HEK293 (cell line): ENCODE data around the gene SARS2.

Experiments
- CTCF ChIA-PET: fragments of 350-600 bp; formaldehyde crosslinking; extraction: SDS; loops from one replicate; lab custom pipeline; 2021; ENCODE audit warnings: antibody characterized with exemption; lab: Yijun Ruan, JAX
- POLR2A ChIA-PET: fragments of 300-600 bp; formaldehyde crosslinking; extraction: SDS; loops from one replicate; lab custom pipeline; 2020; ENCODE audit warnings: antibody characterized with exemption, inconsistent platforms; lab: Yijun Ruan, JAX
- H3K27ac ChIP-seq: fragments of 200-500 bp; sonication (Bioruptor generic); 2 replicates; pipeline ENCODE4 v1.5.1; 2014; ENCODE audit warnings: low read depth, low read length, control low read depth, inconsistent platforms; ENCODE audit errors: extremely low read depth
- H3K36me3 ChIP-seq, 2 experiments: fragments of 200-500 bp in 1 of 2; sonication (Bioruptor generic) in 1 of 2; 1 replicate in 1 of 2; 2 replicates in 1 of 2; pipeline ENCODE4 v1.5.1; 2014 to 2017; ENCODE audit warnings: inconsistent platforms in 2 of 2, low read length in 2 of 2; ENCODE audit not compliant: control insufficient read depth in 2 of 2, insufficient read depth in 1 of 2
- H3K4me1 ChIP-seq: fragments of 200-500 bp; sonication (Bioruptor generic); 2 replicates; pipeline ENCODE4 v1.5.1; 2014; ENCODE audit warnings: mild to moderate bottlenecking, low read length, inconsistent platforms; ENCODE audit not compliant: control insufficient read depth, insufficient read depth
- H3K4me3 ChIP-seq: 2 replicates; pipeline ENCODE4 v1.5.1; 2011; ENCODE audit warnings: low read depth, mild to moderate bottlenecking, control low read depth, low read length, moderate library complexity
- H3K9me3 ChIP-seq: fragments of 200-500 bp; sonication (Bioruptor generic); 2 replicates; pipeline ENCODE4 v1.5.1; 2014; ENCODE audit warnings: low read depth, low read length, inconsistent platforms; ENCODE audit not compliant: control insufficient read depth, insufficient read depth
- BCL11B ChIP-seq: fragments of 450-650 bp; formaldehyde crosslinking; IDR thresholded peaks from 2 replicates; pipeline ENCODE4 v1.5.1; 2016; ENCODE audit warnings: low read depth, missing biosample characterization, missing genetic modification characterization
- KLF10 ChIP-seq: fragments of 450-650 bp; IDR thresholded peaks from 2 replicates; pipeline ENCODE4 v1.5.1; 2018; ENCODE audit warnings: missing biosample characterization, mild to moderate bottlenecking, missing genetic modification characterization
- SCRT1 ChIP-seq: fragments of 450-650 bp; formaldehyde crosslinking; IDR thresholded peaks from 2 replicates; pipeline ENCODE4 v1.5.1; 2016; ENCODE audit warnings: missing biosample characterization, missing genetic modification characterization, borderline replicate concordance
- ZBTB20 ChIP-seq: fragments of 450-650 bp; formaldehyde crosslinking; IDR thresholded peaks from 2 replicates; pipeline ENCODE4 v1.5.1; 2016; ENCODE audit warnings: missing biosample characterization, missing genetic modification characterization
- ZFP3 ChIP-seq: fragments of 450-650 bp; formaldehyde crosslinking; IDR thresholded peaks from 2 replicates; pipeline ENCODE4 v1.5.1; 2016; ENCODE audit warnings: low read depth, missing biosample characterization, missing genetic modification characterization
- ZIC2 ChIP-seq: fragments of 450-650 bp; formaldehyde crosslinking; IDR thresholded peaks from 2 replicates; pipeline ENCODE4 v1.5.1; 2016; ENCODE audit warnings: missing biosample characterization, missing genetic modification characterization
- ZNF114 ChIP-seq: fragments of 450-650 bp; formaldehyde crosslinking; IDR thresholded peaks from 2 replicates; pipeline ENCODE4 v1.5.0; 2017; ENCODE audit warnings: missing biosample characterization, missing genetic modification characterization
- ZNF138 ChIP-seq: fragments of 450-650 bp; formaldehyde crosslinking; IDR thresholded peaks from 2 replicates; pipeline ENCODE4 v1.5.1; 2016; ENCODE audit warnings: missing biosample characterization, missing genetic modification characterization, borderline replicate concordance
- ZNF169 ChIP-seq: fragments of 450-650 bp; formaldehyde crosslinking; IDR thresholded peaks from 2 replicates; pipeline ENCODE4 v1.5.1; 2016; ENCODE audit warnings: missing biosample characterization, missing genetic modification characterization
- ZNF266 ChIP-seq: fragments of 450-650 bp; formaldehyde crosslinking; IDR thresholded peaks from 2 replicates; pipeline ENCODE4 v1.5.1; 2016; ENCODE audit warnings: missing biosample characterization, missing genetic modification characterization, low read depth
- ZNF391 ChIP-seq: fragments of 450-650 bp; formaldehyde crosslinking; IDR thresholded peaks from 2 replicates; pipeline ENCODE4 v1.5.1; 2016; ENCODE audit warnings: low read depth, missing biosample characterization, missing genetic modification characterization, borderline replicate concordance
- ZNF404 ChIP-seq: fragments of 450-650 bp; formaldehyde crosslinking; IDR thresholded peaks from 2 replicates; pipeline ENCODE4 v1.5.1; 2017; ENCODE audit warnings: missing biosample characterization, missing genetic modification characterization
- ZNF48 ChIP-seq: fragments of 450-650 bp; formaldehyde crosslinking; IDR thresholded peaks from 2 replicates; pipeline ENCODE4 v1.5.1; 2016; ENCODE audit warnings: missing biosample characterization, missing genetic modification characterization
- ZNF621 ChIP-seq: fragments of 450-650 bp; formaldehyde crosslinking; IDR thresholded peaks from 2 replicates; pipeline ENCODE4 v1.5.1; 2017; ENCODE audit warnings: missing biosample characterization, missing genetic modification characterization
- ZNF660 ChIP-seq: fragments of 450-650 bp; IDR thresholded peaks from 2 replicates; pipeline ENCODE4 v1.5.1; 2018; ENCODE audit warnings: missing biosample characterization, mild to moderate bottlenecking, missing genetic modification characterization
- ZNF76 ChIP-seq: fragments of 450-650 bp; formaldehyde crosslinking; IDR thresholded peaks from 2 replicates; pipeline ENCODE4; 2016; ENCODE audit warnings: low read depth, missing biosample characterization, missing genetic modification characterization, borderline replicate concordance
- ZNF843 ChIP-seq: fragments of 450-650 bp; formaldehyde crosslinking; IDR thresholded peaks from 2 replicates; pipeline ENCODE4 v1.5.1; 2016; ENCODE audit warnings: missing biosample characterization, missing genetic modification characterization
- TF ChIP-seq, protein P1 (sequence below): fragments of 450-650 bp; IDR thresholded peaks from 2 replicates; pipeline ENCODE4 v1.5.1; 2018; ENCODE audit warnings: missing biosample characterization, missing genetic modification characterization
- TF ChIP-seq, protein P2 (sequence below): fragments of 450-650 bp; formaldehyde crosslinking; IDR thresholded peaks from 2 replicates; pipeline ENCODE4 v1.5.1; 2016; ENCODE audit warnings: missing biosample characterization, missing genetic modification characterization
- TF ChIP-seq, protein P3 (sequence below): fragments of 450-650 bp; formaldehyde crosslinking; IDR thresholded peaks from 2 replicates; pipeline ENCODE4 v1.5.1; 2017; ENCODE audit warnings: missing biosample characterization, missing genetic modification characterization
- TF ChIP-seq, protein P4 (sequence below): fragments of 450-650 bp; formaldehyde crosslinking; IDR thresholded peaks from 2 replicates; pipeline ENCODE4 v1.5.1; 2016; ENCODE audit warnings: missing biosample characterization, missing genetic modification characterization
- TF ChIP-seq, protein P5 (sequence below): fragments of 450-650 bp; IDR thresholded peaks from 2 replicates; pipeline ENCODE4 v1.5.1; 2018; ENCODE audit warnings: missing biosample characterization, mild to moderate bottlenecking, missing genetic modification characterization

SARS2 gene

DNA sequence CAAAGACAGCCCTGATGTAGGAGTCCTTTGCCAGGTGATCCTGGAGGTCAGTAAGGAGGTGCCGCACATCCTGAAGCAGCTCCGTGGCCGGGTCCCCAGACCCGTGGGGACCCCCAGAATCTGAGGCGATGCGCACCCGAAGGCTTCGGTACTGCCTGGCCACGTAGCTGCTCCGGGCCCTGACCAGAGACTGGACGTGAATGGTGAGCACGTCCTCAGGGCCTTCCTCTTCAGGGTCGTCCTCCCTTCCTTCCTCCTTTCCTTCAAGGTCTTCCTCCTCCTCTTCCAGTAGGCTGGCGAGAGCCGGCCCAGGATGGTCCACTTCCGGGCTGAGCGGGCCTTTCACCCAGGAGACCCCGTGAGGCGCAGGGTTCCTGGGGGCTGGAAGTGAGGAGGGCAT, 60.0 kb downstream of the SARS2 start:
- no peak overlapping the region for H3K4me3 ChIP-seq
- TF ChIP-seq SCRT1 (tag by site-specific recombination) (no peak), ZNF114 (tag by site-specific recombination) (no peak), ZIC2 (no peak), ZFP3 (tag by site-specific recombination) (no peak), ZNF266 (tag by site-specific recombination) (no peak), KLF10 (no peak), ZNF391 (tag by site-specific recombination) (no peak), BCL11B (tag by site-specific recombination) (no peak)
- TF ChIP-seq, protein P1, sequence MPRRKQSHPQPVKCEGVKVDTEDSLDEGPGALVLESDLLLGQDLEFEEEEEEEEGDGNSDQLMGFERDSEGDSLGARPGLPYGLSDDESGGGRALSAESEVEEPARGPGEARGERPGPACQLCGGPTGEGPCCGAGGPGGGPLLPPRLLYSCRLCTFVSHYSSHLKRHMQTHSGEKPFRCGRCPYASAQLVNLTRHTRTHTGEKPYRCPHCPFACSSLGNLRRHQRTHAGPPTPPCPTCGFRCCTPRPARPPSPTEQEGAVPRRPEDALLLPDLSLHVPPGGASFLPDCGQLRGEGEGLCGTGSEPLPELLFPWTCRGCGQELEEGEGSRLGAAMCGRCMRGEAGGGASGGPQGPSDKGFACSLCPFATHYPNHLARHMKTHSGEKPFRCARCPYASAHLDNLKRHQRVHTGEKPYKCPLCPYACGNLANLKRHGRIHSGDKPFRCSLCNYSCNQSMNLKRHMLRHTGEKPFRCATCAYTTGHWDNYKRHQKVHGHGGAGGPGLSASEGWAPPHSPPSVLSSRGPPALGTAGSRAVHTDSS (tag by site-specific recombination), result peak; percentile 60; the same call in 1 of the 2 replicates
- TF ChIP-seq, protein P2, sequence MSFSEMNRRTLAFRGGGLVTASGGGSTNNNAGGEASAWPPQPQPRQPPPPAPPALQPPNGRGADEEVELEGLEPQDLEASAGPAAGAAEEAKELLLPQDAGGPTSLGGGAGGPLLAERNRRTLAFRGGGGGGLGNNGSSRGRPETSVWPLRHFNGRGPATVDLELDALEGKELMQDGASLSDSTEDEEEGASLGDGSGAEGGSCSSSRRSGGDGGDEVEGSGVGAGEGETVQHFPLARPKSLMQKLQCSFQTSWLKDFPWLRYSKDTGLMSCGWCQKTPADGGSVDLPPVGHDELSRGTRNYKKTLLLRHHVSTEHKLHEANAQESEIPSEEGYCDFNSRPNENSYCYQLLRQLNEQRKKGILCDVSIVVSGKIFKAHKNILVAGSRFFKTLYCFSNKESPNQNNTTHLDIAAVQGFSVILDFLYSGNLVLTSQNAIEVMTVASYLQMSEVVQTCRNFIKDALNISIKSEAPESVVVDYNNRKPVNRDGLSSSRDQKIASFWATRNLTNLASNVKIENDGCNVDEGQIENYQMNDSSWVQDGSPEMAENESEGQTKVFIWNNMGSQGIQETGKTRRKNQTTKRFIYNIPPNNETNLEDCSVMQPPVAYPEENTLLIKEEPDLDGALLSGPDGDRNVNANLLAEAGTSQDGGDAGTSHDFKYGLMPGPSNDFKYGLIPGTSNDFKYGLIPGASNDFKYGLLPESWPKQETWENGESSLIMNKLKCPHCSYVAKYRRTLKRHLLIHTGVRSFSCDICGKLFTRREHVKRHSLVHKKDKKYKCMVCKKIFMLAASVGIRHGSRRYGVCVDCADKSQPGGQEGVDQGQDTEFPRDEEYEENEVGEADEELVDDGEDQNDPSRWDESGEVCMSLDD (tag by site-specific recombination), result 0 out of 2 replicates have a peak, but pooled peaks have one; percentile 13
- TF ChIP-seq, all 188 proteins: peak for 2
- H3K36me3 ChIP-seq, result peaks cover 5 to 12% of the 10 kb centered on the region in 2 experiments; a peak in 2 of 3 replicates
- H3K4me1 ChIP-seq, result peaks cover 2% of the 10 kb centered on the region; the same call in 1 of the 2 replicates
- H3K9me3 ChIP-seq, result no peaks in the 10 kb centered on the region
- ChIA-PET CTCF (interaction anchor here (0.6 to 1.3 kb wide), 3 partner anchors 10 to 17 kb away, joined by 3 to 7 read pairs (median 3); no protein-coding TSS in a partner anchor), POLR2A (interaction anchor here (0.8 to 0.9 kb wide), 2 partner anchors 18 to 19 kb away, joined by 3 read pairs; no protein-coding TSS in a partner anchor)
- no peak overlapping the region for H3K27ac ChIP-seq

DNA sequence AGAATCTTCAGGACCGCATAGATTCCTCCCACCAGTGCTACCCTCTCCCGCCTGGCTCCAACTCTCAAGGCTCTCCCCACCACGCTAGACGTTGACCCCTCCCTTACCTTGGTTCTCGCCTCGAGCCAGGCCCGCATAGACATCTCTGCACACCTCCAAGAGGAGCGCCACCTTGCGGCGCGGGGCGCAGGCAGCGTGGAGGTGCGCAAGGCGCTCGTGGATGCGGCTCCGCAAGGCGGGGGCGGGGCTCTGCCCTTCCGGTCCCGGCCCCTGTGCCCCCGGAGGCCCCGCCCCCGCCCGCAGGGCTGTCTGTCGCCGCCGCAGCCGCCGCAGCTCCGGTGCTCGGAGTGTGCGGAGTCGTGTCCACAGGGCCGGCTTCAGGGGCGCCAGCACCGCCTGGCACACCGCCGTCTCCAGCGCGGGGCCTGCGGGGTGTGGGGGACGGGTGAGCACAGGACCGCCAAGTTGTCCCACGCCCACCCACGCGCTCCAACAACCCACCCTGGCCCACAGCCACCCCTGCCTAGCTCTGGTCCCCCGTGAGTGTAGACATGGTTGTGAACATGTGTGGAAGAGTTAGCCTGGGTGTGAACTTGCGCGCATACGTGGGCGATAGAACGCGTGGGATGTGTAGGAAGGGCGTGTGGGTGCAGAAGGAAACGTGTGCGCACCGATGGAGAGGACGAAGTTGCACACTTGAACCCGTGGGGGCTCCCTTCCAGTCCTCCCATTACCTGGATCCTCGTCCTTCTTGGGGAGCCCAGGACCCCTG, 60.5 kb downstream of the SARS2 start:
- Histone ChIP-seq H3K27ac (no peak overlapping the region), H3K4me1 (peaks cover 2% of the 10 kb centered on the region; the same call in 1 of the 2 replicates), H3K36me3 (peaks cover 5 to 12% of the 10 kb centered on the region in 2 experiments; a peak in 2 of 3 replicates), H3K9me3 (no peaks in the 10 kb centered on the region), H3K4me3 (no peak overlapping the region)
- ChIA-PET POLR2A (no interaction called here), CTCF (interaction anchor here (0.6 to 1.3 kb wide), 4 partner anchors 10 to 18 kb away, joined by 3 to 7 read pairs (median 4); no protein-coding TSS in a partner anchor)
- TF ChIP-seq, protein P3, sequence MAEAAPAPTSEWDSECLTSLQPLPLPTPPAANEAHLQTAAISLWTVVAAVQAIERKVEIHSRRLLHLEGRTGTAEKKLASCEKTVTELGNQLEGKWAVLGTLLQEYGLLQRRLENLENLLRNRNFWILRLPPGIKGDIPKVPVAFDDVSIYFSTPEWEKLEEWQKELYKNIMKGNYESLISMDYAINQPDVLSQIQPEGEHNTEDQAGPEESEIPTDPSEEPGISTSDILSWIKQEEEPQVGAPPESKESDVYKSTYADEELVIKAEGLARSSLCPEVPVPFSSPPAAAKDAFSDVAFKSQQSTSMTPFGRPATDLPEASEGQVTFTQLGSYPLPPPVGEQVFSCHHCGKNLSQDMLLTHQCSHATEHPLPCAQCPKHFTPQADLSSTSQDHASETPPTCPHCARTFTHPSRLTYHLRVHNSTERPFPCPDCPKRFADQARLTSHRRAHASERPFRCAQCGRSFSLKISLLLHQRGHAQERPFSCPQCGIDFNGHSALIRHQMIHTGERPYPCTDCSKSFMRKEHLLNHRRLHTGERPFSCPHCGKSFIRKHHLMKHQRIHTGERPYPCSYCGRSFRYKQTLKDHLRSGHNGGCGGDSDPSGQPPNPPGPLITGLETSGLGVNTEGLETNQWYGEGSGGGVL, result no peak
- TF ChIP-seq, protein P4, sequence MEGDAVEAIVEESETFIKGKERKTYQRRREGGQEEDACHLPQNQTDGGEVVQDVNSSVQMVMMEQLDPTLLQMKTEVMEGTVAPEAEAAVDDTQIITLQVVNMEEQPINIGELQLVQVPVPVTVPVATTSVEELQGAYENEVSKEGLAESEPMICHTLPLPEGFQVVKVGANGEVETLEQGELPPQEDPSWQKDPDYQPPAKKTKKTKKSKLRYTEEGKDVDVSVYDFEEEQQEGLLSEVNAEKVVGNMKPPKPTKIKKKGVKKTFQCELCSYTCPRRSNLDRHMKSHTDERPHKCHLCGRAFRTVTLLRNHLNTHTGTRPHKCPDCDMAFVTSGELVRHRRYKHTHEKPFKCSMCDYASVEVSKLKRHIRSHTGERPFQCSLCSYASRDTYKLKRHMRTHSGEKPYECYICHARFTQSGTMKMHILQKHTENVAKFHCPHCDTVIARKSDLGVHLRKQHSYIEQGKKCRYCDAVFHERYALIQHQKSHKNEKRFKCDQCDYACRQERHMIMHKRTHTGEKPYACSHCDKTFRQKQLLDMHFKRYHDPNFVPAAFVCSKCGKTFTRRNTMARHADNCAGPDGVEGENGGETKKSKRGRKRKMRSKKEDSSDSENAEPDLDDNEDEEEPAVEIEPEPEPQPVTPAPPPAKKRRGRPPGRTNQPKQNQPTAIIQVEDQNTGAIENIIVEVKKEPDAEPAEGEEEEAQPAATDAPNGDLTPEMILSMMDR, result 0 out of 2 replicates have a peak, but pooled peaks have one; percentile 13
- TF ChIP-seq ZNF843 (tag by site-specific recombination) (no peak), ZNF169 (no peak), ZNF660 (tag by site-specific recombination) (no peak), KLF10 (no peak), ZNF48 (tag by site-specific recombination) (no peak), ZNF138 (no peak), ZNF621 (tag by site-specific recombination) (no peak), ZNF76 (tag by site-specific recombination) (no peak), ZBTB20 (tag by site-specific recombination) (no peak), ZNF404 (tag by site-specific recombination) (no peak)
- TF ChIP-seq, protein P5, sequence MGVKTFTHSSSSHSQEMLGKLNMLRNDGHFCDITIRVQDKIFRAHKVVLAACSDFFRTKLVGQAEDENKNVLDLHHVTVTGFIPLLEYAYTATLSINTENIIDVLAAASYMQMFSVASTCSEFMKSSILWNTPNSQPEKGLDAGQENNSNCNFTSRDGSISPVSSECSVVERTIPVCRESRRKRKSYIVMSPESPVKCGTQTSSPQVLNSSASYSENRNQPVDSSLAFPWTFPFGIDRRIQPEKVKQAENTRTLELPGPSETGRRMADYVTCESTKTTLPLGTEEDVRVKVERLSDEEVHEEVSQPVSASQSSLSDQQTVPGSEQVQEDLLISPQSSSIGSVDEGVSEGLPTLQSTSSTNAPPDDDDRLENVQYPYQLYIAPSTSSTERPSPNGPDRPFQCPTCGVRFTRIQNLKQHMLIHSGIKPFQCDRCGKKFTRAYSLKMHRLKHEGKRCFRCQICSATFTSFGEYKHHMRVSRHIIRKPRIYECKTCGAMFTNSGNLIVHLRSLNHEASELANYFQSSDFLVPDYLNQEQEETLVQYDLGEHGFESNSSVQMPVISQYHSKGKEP, result no peak
